ENCODE data around the gene GIPC2. TPM values are rescaled to one million over a fixed set of nuclear protein-coding genes. Genes with fewer than 3 reads are reported as not detected.

Gene GIPC2
- polyA plus RNA-seq, 1 donor (not counting 4 experiments of a cell fraction or from before 2014, with no cell fraction given): 0.28 TPM

DNA sequence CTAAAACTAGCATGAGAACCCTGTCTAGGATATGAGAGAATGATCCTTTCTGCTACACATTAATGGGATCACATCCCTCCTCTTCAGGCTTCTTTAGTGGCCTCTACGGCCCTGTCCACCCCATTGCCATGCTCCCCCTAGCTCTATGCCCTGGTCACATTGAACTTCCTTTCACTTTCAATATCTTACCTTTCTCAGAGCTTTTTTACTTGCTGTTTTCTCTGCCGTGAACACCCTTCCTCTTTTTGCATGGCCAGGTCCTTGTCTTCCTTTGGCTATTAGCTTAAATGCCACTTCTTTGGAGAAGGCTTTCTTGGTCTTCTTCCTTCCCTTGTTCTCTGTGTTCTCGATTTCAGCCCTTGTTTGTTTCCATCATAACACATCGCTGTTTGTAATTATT, 97.4 kb downstream of the GIPC2 start:
- no peak for FAIRE-seq

DNA sequence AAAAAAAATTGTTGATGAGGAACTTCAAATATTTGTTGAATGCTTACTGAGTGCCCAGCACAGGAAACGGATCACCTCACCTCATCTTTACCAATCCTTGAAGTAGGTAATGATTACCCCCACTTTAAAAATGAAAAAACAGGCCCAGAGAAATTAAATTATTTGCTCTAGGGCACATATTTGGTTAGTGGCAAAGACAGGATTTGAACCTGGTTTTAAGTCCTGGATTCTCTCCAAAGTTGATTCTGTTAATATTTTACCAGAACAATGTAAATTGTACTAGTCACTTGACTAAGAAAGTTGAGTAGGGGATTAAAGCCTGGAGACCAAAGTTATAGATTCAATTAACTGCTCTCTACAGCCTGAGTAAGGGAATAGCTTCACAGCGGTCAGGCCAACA, 97.9 kb downstream of the GIPC2 start:
- no peaks in the 10 kb centered on the region for H3K79me2 ChIP-seq (ENCODE audit: control insufficient read depth, insufficient read depth, low read length)
- H3K9me1 ChIP-seq (ENCODE audit: control insufficient read depth, extremely low read depth, insufficient read depth, low read length): no peaks in the 10 kb centered on the region
- H3K36me3 ChIP-seq (ENCODE audit: control insufficient read depth in 2 of 2, extremely low read depth in 1 of 2, insufficient read depth in 2 of 2, low read length in 2 of 2): no peaks in the 10 kb centered on the region
- H3K4me1 ChIP-seq (ENCODE audit: control insufficient read depth, extremely low read depth, insufficient read depth, low read length): no peaks in the 10 kb centered on the region
- H2AFZ ChIP-seq (ENCODE audit: control insufficient read depth, low read length): no peak overlapping the region
- H3K27me3 ChIP-seq (ENCODE audit: control insufficient read depth, extremely low read depth, insufficient read depth, low read length): no peaks in the 10 kb centered on the region
- H3K27ac ChIP-seq (ENCODE audit: control insufficient read depth, insufficient read depth, low read length): no peak overlapping the region
- DNase-seq (ENCODE audit: low read depth, low spot score): no peak
- no peaks in the 10 kb centered on the region for H3K9me3 ChIP-seq (ENCODE audit: control insufficient read depth, low read depth, low read length)
- H3K4me2 ChIP-seq (ENCODE audit: control insufficient read depth, extremely low read depth, insufficient read depth, low read depth, low read length): no peak overlapping the region
- no peak overlapping the region for H3K9ac ChIP-seq (ENCODE audit: control insufficient read depth, extremely low read depth, insufficient read depth, low read length)
- H3K4me3 ChIP-seq (ENCODE audit: control insufficient read depth in 2 of 3, extremely low read depth in 1 of 3, insufficient read depth in 2 of 3, low read depth in 1 of 3, low read length in 3 of 3): no peak overlapping the region
- TF ChIP-seq, protein P1, sequence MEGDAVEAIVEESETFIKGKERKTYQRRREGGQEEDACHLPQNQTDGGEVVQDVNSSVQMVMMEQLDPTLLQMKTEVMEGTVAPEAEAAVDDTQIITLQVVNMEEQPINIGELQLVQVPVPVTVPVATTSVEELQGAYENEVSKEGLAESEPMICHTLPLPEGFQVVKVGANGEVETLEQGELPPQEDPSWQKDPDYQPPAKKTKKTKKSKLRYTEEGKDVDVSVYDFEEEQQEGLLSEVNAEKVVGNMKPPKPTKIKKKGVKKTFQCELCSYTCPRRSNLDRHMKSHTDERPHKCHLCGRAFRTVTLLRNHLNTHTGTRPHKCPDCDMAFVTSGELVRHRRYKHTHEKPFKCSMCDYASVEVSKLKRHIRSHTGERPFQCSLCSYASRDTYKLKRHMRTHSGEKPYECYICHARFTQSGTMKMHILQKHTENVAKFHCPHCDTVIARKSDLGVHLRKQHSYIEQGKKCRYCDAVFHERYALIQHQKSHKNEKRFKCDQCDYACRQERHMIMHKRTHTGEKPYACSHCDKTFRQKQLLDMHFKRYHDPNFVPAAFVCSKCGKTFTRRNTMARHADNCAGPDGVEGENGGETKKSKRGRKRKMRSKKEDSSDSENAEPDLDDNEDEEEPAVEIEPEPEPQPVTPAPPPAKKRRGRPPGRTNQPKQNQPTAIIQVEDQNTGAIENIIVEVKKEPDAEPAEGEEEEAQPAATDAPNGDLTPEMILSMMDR (optimal IDR thresholded peaks at IDR 0.05 in 1 of 3, IDR thresholded peaks at IDR 0.05 in 1 of 3, conservative IDR thresholded peaks at IDR 0.05 in 1 of 3; ENCODE audit: extremely low read depth in 1 of 3, insufficient read depth in 2 of 3, low read length in 3 of 3): no peak
- TF ChIP-seq EZH2 (IDR thresholded peaks at IDR 0.05; ENCODE audit: low read length): no peak
- no peak for FAIRE-seq
- no peaks in the 10 kb centered on the region for H4K20me1 ChIP-seq (ENCODE audit: control insufficient read depth, extremely low read depth, insufficient read depth, low read length)
- dilution Hi-C loops (cut with MboI; ENCODE audit: extremely low pct_ligation_motif_present, low sequenced_read_pairs): no loop called here

More for the DNA sequence above, 97.4 kb downstream of the GIPC2 start:
- Histone ChIP-seq H3K4me3 (ENCODE audit: control insufficient read depth in 2 of 3, extremely low read depth in 1 of 3, insufficient read depth in 2 of 3, low read depth in 1 of 3, low read length in 3 of 3) (no peak overlapping the region), H3K79me2 (ENCODE audit: control insufficient read depth, insufficient read depth, low read length) (no peaks in the 10 kb centered on the region), H3K27me3 (ENCODE audit: control insufficient read depth, extremely low read depth, insufficient read depth, low read length) (no peaks in the 10 kb centered on the region), H3K9me3 (ENCODE audit: control insufficient read depth, low read depth, low read length) (no peaks in the 10 kb centered on the region), H3K9ac (ENCODE audit: control insufficient read depth, extremely low read depth, insufficient read depth, low read length) (no peak overlapping the region), H3K4me2 (ENCODE audit: control insufficient read depth, extremely low read depth, insufficient read depth, low read depth, low read length) (no peak overlapping the region), H2AFZ (ENCODE audit: control insufficient read depth, low read length) (peak overlapping the region; percentile 48), H3K9me1 (ENCODE audit: control insufficient read depth, extremely low read depth, insufficient read depth, low read length) (no peaks in the 10 kb centered on the region), H3K36me3 (ENCODE audit: control insufficient read depth in 2 of 2, extremely low read depth in 1 of 2, insufficient read depth in 2 of 2, low read length in 2 of 2) (no peaks in the 10 kb centered on the region), H3K4me1 (ENCODE audit: control insufficient read depth, extremely low read depth, insufficient read depth, low read length) (no peaks in the 10 kb centered on the region), H3K27ac (ENCODE audit: control insufficient read depth, insufficient read depth, low read length) (no peak overlapping the region), H4K20me1 (ENCODE audit: control insufficient read depth, extremely low read depth, insufficient read depth, low read length) (no peaks in the 10 kb centered on the region)
- dilution Hi-C loops (cut with MboI; ENCODE audit: extremely low pct_ligation_motif_present, low sequenced_read_pairs): no loop called here
- DNase-seq (ENCODE audit: low read depth, low spot score): no peak
- TF ChIP-seq, protein P1 (optimal IDR thresholded peaks at IDR 0.05 in 1 of 3, IDR thresholded peaks at IDR 0.05 in 1 of 3, conservative IDR thresholded peaks at IDR 0.05 in 1 of 3; ENCODE audit: extremely low read depth in 1 of 3, insufficient read depth in 2 of 3, low read length in 3 of 3): no peak
- TF ChIP-seq EZH2 (IDR thresholded peaks at IDR 0.05; ENCODE audit: low read length): no peak

All from keratinocyte (primary cell).